ENCODE measurements around the gene OMG.
A peak's percentile ranks its signal among the peaks of the same experiment; 100 is the strongest.

OMG gene

DNA sequence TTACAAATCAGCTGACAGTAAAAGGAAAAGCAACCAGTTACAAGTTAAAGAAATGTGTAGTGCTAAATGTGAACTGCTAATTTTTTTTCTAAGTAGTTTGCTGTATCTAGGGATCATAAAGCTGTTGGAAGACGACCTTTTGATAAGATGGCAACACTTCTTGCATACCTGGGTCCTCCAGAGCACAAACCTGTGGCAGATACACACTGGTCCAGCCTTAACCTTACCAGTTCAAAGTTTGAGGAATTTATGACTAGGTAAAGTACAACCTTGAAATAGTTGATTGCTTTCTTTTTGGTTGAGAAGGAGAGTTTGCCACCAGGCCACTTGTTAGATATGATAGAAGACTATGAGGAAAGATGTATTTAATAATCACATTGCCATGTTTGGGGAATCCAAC lies 35.4 kb downstream of the OMG start:
- no peak for DNase-seq

GRCh38 chr17:31260151-31260550 lies 36.9 kb downstream of the OMG start:
- DNase-seq, result no peak

DNA sequence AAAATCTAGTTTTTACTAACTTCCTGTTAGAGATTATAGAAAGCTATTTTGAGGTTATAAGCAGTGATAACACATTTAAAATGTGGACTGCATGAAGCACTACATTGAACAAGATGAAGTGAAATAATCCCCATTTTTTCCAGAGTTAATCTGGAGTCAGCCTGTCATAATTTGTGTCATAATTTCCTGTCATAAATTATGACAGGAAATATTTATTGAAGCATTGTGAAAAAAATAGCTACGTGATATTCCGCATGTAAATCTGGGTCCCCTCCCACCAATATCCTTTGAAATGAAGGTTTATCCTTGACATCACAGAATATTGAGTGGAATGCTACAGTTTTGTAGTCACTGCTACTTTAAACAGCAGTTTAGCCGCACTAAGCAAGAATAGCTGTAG lies 40.1 kb downstream of the OMG start:
- DNase-seq, result no peak

DNA sequence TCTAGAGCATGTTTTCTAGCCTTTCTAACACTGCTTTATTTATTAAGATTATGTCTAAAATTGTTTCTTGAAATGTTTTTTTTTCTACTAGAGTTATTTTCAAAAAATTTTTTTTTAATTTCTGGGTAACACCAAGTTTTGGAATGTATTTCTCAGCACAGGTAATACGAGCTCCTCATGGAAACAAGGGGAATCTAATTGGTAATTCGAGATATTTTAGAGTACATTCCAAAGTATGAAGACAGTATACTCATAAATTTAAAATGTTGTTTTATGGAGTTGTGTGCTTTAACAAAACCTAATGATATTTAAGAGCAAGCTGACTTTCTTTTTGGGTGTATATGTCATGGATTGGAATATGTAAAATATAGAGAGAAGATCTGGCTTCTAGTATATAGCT lies 42.4 kb downstream of the OMG start:
- DNase-seq, result no peak

DNA sequence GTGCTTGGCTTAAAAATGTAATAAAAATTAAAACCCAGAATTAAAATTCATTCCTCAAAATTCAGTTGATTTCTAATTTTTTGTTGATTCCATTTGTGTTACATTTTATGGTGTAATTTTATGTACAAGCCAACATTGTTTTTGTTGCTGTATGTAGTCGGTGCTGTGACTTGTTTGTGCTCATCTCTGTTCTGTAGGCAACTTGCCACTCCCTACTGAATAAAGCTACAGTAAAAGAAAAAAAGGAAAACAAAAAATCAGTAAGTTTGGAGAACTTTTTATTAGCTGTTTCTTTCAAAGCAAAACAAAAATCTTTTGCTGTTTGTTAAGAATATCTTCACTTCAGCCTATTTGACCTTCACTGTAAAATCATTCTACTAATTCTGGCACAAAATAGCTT lies 44.3 kb downstream of the OMG start:
- no peak for DNase-seq

DNA sequence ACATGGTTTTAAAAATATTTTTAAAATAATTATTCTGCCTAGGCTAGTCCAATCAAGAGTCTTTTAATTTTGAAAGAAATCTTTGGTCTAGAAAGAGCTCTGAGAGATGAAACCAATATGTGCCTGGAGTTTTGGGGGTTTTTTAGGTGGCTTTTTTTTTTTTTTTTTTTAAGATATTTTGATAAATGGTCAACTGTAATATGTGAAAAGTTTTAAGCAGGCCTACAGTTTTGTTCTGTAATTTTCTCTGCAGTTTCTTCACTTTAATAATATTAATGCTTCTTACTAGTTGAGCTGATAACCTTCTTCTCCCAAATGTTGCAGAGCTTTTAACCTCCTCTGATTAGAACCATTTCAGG lies 45.1 kb downstream of the OMG start:
- DNase-seq, result no peak

DNA sequence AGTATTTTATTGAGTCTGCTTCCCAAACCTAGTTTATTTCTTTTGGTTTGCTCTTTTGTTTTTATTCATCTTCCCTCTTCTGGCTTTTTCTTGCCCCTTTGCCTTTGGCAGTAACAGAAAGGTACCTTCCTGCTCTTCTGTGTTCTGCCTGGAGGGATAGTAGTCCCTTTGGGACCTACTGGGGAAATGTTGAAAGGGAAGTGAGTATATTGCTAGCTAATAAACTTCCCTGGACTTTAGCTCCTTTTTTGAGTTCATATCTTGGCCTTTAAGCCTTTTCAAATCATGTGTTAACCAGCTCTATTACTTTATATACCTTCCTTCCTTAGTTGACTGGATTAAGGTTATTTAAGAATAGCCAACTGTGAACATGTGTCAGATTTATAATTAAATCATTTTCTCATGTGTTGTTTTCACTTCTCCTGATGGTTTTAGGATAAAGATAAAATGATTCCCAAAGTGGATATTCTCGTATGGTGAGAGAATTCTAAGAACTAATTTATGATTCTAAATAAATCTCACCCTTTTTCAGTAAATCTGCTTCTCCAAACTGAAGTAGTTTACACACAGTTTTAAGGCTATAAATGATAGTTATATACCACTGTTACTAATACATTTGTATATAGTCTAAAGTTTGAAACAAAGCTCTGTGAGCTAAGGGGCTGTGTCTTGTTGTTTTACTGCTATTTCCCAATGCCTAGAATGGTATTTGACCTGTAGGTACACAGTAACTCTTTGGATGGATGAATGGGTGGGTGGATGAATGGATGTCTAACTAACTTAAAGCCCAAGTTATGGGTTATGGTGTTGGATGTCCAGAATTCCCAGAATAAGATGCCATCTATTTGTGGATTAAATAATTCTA lies 45.7 kb downstream of the OMG start:
- no peak for DNase-seq

- DNase-seq, result no peak
Measured at GRCh38 chr17:31250229-31250628, 46.8 kb downstream of the OMG start.

GRCh38 chr17:31249835-31250141 lies 47.3 kb downstream of the OMG start:
- DNase-seq, result no peak

DNA sequence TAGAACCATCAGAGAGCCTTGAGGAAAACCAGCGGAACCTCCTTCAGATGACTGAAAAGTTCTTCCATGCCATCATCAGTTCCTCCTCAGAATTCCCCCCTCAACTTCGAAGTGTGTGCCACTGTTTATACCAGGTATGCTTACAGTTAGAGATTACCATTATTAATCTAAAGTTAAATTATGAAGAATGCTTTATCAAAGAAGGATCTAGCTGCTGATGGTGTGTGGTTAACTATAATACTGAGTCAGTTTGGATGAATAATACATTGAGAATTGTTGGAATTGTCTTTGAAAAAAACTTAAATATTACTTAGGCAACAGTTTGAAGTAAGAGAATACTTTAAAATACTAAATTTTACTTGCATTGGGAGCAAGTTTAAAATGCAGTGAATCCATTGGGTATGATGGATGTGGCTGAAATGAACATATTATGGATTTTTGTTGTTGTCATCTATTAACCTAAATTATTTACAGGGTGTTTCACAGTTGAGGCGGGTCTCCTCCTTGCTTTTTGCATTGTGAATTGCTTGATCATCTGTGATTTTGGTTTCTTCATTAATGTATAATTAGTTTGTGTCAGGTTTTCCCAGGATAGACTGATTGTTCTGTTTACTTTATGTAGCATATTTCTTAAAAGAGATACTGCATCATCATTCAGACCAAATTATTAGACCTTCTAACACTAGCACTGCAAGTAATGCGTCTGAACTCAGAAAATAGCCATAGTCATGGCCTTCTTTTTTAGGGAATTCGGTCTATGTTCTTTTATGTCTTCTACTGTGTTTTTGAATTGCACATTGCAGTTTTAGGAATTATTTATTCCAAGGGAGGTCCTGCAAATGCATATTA lies 47.8 kb downstream of the OMG start:
- peak; percentile 77 for DNase-seq
